ENCODE measurements around the gene PLXNA3. TPM values are rescaled to one million over a fixed set of nuclear protein-coding genes. Genes with fewer than 3 reads are reported as not detected.
A peak's percentile ranks its signal among the peaks of the same experiment; 100 is the strongest.

Gene PLXNA3
- total RNA-seq, 1 donor from 2014 or later, result 128 TPM

DNA sequence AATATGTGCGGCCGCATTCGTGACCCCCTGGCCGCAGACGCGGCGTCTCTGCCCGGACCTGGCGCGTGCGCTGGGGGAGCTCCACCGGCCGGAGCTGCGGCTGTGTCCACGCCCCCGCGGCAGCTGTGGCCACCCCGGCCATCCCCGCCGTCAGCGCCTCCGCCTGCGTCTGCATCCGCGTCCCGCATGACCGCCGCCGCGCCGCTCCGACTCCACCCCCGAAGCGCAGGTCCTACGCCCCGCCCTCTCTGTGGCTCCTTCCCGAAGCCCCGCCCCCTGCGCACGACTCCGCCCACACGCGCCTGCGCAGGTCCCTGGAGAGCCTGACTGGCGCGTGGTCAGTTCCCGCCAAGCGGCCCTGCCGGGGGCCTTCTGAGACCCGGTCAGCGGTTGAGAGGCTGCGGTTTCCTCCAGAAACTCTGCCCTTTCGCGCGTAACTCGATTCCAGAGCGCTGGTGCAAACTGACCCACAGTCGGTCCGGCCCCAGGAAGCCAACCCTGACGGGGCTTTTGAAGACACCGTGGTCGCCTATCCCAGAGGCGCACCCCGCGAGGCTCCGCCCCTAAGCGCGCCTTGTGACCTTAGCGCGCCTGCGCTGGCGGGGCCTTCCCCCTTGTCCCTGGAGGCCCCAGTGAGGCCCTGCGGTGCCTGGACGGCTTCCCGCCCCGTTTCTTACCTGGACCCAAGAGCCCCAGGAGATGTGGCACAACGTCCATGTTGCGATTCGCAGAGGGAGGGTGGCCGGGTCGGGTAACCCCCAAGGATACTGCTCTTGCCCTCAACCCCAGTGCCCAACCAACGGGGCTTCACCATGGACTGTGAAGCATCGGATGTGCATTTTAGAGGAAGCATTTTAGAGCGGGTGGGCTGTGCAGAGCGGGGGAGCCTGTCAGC lies 20.9 kb downstream of the PLXNA3 start, which contains the start of gene LAGE3:
Gene LAGE3 (minus strand): TSS at position 554 of the 895 bp plus-strand sequence. CDS start 366 bp downstream, at position 188.
- H3K4me1 Mint-ChIP-seq, result peaks cover 2% of the 10 kb centered on the region
- peak; percentile 84 to 95 for DNase-seq (ENCODE audit: low spot score in 2 of 2, unreplicated experiment in 2 of 2)
- no peaks in the 10 kb centered on the region for H3K27me3 Mint-ChIP-seq (ENCODE audit: low read depth)
- H3K36me3 Mint-ChIP-seq, result peaks cover 5% of the 10 kb centered on the region
- H3K9me3 Mint-ChIP-seq, result peaks cover 8% of the 10 kb centered on the region
- H3K4me3 Mint-ChIP-seq, result peak within 1 kb of the TSS; percentile 73
- TF ChIP-seq, protein P1, sequence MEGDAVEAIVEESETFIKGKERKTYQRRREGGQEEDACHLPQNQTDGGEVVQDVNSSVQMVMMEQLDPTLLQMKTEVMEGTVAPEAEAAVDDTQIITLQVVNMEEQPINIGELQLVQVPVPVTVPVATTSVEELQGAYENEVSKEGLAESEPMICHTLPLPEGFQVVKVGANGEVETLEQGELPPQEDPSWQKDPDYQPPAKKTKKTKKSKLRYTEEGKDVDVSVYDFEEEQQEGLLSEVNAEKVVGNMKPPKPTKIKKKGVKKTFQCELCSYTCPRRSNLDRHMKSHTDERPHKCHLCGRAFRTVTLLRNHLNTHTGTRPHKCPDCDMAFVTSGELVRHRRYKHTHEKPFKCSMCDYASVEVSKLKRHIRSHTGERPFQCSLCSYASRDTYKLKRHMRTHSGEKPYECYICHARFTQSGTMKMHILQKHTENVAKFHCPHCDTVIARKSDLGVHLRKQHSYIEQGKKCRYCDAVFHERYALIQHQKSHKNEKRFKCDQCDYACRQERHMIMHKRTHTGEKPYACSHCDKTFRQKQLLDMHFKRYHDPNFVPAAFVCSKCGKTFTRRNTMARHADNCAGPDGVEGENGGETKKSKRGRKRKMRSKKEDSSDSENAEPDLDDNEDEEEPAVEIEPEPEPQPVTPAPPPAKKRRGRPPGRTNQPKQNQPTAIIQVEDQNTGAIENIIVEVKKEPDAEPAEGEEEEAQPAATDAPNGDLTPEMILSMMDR (IDR thresholded peaks at IDR 0.05; ENCODE audit: unreplicated experiment), result no peak
- H3K27ac Mint-ChIP-seq, result peak within 1 kb of the TSS; percentile 12

DNA sequence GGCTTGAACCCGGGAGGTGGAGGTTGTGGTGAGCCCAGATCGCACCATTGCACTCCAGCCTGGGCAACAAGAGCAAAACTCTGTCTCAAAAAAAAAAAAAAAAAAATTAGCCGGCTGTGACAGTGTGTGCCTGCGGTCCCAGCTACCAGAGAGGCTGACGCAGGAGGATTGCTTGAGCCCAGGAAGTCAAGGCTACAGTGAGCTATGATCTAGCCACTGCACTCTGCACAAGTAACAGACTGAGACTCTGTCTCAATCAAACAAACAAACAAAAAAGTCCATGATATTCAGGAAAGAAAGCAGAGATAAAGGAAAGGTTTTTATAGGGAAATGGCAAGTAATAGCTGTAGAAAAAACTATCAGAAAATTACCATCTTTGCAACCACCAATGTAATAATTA lies 23.1 kb downstream of the PLXNA3 start:
- Mint-ChIP-seq H3K9me3 (peaks cover 4% of the 10 kb centered on the region), H3K27me3 (ENCODE audit: low read depth) (no peaks in the 10 kb centered on the region), H3K4me3 (no peak overlapping the region), H3K27ac (no peak overlapping the region), H3K36me3 (no peaks in the 10 kb centered on the region), H3K4me1 (peaks cover 2% of the 10 kb centered on the region)
- TF ChIP-seq, protein P1 (IDR thresholded peaks at IDR 0.05; ENCODE audit: unreplicated experiment), result no peak
- DNase-seq (ENCODE audit: low spot score in 2 of 2, unreplicated experiment in 2 of 2), result no peak

DNA sequence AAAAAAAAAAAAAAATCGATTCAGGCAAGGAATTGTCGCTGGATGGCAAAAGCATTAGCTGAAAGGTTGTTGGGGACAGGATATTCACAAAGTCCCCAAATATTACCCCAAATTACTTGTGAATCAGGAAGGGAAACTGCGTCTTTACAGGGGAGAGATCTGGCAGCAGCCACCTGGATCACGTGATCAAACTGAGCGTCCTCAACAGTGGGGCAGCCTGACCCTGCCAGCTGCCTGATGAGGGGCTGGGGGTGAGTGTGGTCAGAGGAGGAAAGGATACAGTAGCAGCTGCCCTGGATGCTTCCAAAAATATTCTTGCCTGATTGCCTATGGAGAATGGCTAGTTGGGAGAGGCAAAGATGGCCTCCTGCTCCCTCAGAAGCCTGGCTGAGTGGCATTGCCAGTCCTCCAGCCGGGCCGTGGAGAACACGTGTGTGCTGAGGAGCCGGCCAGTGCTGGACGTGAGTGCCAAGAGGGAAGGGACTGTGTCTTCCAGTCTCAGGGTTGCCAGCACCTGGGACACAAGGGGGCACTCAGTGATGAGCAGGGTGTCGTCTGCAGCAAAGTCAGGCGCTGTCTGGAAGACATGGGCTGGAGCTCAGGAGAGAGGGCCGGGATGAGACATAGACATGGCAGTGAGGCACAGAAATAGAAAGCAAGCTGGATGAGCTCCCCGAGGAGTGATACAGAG lies 24.0 kb downstream of the PLXNA3 start:
- no peak overlapping the region for H3K4me3 Mint-ChIP-seq
- TF ChIP-seq, protein P1 (IDR thresholded peaks at IDR 0.05; ENCODE audit: unreplicated experiment), result no peak
- no peaks in the 10 kb centered on the region for H3K27me3 Mint-ChIP-seq (ENCODE audit: low read depth)
- H3K27ac Mint-ChIP-seq, result no peak overlapping the region
- H3K9me3 Mint-ChIP-seq, result peaks cover 4% of the 10 kb centered on the region
- peaks cover 4% of the 10 kb centered on the region for H3K4me1 Mint-ChIP-seq
- no peaks in the 10 kb centered on the region for H3K36me3 Mint-ChIP-seq
- DNase-seq (ENCODE audit: low spot score in 2 of 2, unreplicated experiment in 2 of 2), result no peak

DNA sequence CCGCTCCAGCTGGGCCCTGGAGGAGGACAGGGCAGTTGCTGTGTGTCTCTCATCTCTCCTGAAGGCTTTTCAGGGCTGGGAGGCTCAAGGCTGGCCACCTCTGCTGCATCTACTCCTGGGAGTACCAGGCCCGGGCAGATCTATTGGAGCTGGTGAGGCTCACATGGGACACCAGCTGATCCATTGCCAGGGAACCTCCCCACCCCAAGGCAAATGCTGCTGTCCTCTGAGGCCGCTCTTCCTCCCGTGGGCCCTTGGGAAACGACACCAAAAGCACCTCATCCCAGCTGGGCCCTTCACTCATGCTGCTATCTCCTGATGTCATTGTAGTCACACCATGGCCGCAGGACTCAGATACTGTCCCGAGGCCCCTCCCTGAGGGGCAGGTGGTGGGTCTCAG lies 24.7 kb downstream of the PLXNA3 start:
- no peak overlapping the region for H3K27ac Mint-ChIP-seq
- DNase-seq (ENCODE audit: low spot score in 2 of 2, unreplicated experiment in 2 of 2), result no peak
- peaks cover 2% of the 10 kb centered on the region for H3K36me3 Mint-ChIP-seq
- H3K27me3 Mint-ChIP-seq (ENCODE audit: low read depth), result no peaks in the 10 kb centered on the region
- H3K4me1 Mint-ChIP-seq, result peaks cover 6% of the 10 kb centered on the region
- no peak overlapping the region for H3K4me3 Mint-ChIP-seq
- TF ChIP-seq, protein P1 (IDR thresholded peaks at IDR 0.05; ENCODE audit: unreplicated experiment), result no peak
- H3K9me3 Mint-ChIP-seq, result peaks cover 4% of the 10 kb centered on the region

DNA sequence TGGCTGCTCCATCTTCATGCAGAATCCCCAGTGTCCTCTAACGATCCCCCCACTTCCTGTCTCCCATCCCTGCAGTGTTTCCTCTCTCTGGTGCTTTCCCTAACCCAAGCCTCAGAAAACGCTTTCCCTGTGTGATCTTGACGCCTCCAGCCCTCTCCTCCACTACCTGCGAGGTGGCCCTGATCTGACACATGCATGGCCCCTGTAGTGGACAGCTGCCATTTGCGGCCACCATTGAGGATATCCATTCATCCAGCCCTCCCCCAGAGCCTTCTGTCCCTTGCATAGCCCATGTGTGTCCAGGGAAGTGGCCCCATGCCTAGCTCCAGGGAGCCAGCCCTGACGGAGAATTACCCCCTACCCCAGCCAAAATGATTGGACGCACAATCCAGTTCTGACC lies 25.2 kb downstream of the PLXNA3 start:
- Mint-ChIP-seq H3K27me3 (ENCODE audit: low read depth) (no peaks in the 10 kb centered on the region), H3K9me3 (peaks cover 4% of the 10 kb centered on the region), H3K36me3 (peaks cover 6% of the 10 kb centered on the region), H3K27ac (no peak overlapping the region), H3K4me3 (no peak overlapping the region), H3K4me1 (peaks cover 7% of the 10 kb centered on the region)
- TF ChIP-seq, protein P1 (IDR thresholded peaks at IDR 0.05; ENCODE audit: unreplicated experiment), result no peak
- no peak for DNase-seq (ENCODE audit: low spot score in 2 of 2, unreplicated experiment in 2 of 2)
